ENCODE results near the gene DOCK9.
"Not testable (repeated sequence)": the region's sequence is repeated elsewhere in the genome, so short reads cannot be mapped to it uniquely, and the experiment has no call there.

Gene DOCK9

GRCh38 chr13:98761986-98762616 lies 215.8 kb downstream of the DOCK9 start:
- no peak for DNase-seq

GRCh38 chr13:98761126-98761985 lies 216.5 kb downstream of the DOCK9 start:
- no peak for DNase-seq

DNA sequence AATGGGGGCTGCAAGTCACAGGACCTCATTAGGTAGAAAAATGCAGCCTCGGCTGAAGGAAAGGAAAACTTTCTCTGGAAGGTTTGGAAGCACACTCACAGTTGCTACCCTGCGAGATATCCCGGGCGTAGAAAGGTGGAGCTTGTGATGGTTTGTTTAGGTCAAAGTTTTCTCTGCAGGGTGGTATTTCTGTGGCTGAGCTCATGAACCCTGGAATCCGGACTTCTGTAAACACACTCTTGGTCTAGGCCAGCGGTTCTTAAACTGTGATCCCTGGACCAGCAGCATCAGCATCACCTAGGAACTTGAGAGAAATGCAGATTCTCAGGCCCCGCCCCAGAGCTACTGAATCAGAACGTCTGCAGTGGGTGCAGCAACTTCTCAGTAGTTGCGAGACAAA lies 222.1 kb downstream of the DOCK9 start:
- DNase-seq = no peak

GRCh38 chr13:98755116-98755515 lies 222.7 kb downstream of the DOCK9 start:
- no peak for DNase-seq

GRCh38 chr13:98754468-98754867 lies 223.4 kb downstream of the DOCK9 start:
- not testable (repeated sequence) for DNase-seq

GRCh38 chr13:98752467-98753290 lies 225.2 kb downstream of the DOCK9 start, which contains the start of gene SLC15A1:
TSS of gene SLC15A1 (minus strand) at chr13:98752672. CDS start at chr13:98752598, 74 bp downstream.
- no peak for DNase-seq

DNA sequence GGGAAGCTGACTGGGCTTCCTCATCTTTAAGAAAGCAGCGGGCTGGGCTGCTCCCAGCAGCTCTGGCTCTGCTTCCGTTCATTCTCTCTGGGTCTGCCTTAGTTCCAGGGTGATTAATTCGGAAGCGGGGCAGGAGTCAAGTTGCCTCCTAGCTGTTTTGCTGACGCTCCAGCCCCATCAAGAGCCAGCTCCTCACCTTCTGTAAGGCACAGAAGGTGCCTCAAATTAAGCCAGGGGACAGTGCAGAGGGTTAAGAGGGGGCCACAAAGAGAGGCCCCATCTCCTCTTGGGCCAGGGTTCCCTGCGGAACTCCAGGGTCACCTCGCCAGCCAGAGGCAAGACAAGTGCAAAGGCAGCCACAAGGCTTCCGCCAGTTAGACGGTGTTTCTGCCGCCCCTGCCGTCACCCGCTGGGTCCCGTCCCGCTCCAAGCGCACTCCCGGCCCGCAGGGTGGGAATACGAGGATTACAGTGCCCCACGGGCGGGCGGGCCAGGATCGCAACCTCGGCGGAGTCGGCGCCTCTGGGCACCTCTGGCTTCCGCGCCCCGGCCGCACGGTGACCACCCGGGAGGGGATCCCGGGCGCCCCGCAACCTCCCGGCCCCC lies 225.9 kb downstream of the DOCK9 start:
- DNase-seq = no peak

GRCh38 chr13:98751367-98751782 lies 226.5 kb downstream of the DOCK9 start:
- no peak for DNase-seq

- DNase-seq = no peak
These were observed 228.4 kb downstream of the DOCK9 start for GRCh38 chr13:98749501-98749900.

GRCh38 chr13:98746968-98747367 lies 230.9 kb downstream of the DOCK9 start:
- DNase-seq = no peak

All from GF-D8 (cell line).